Progenitor cell of endocrine pancreas (in vitro differentiated cells): Measurements from ENCODE around the gene HARBI1. TPM values are rescaled to one million over a fixed set of nuclear protein-coding genes. Genes with fewer than 3 reads are reported as not detected.

Experiments
- DNase-seq: peaks from one replicate; pipeline ENCODE4 v3.0.0; 2021; ENCODE audit warnings: low spot score; ENCODE audit not compliant: unreplicated experiment
- H3K27ac Mint-ChIP-seq: 2 replicates; pipeline ENCODE4 v1.8.0; 2021; ENCODE audit warnings: mild to moderate bottlenecking, moderate library complexity, mixed read lengths
- H3K27me3 Mint-ChIP-seq: 2 replicates; pipeline ENCODE4 v1.8.0; 2021; ENCODE audit warnings: mixed read lengths
- H3K36me3 Mint-ChIP-seq: 2 replicates; pipeline ENCODE4 v1.8.0; 2022; ENCODE audit warnings: mixed read lengths; ENCODE audit not compliant: insufficient read depth
- H3K4me1 Mint-ChIP-seq: 2 replicates; pipeline ENCODE4 v1.8.0; 2021; ENCODE audit warnings: low read depth, mixed read lengths
- H3K4me3 Mint-ChIP-seq: 2 replicates; pipeline ENCODE4 v1.8.0; 2021; ENCODE audit warnings: low read depth, mild to moderate bottlenecking, moderate library complexity, mixed read lengths
- H3K9me3 Mint-ChIP-seq: 2 replicates; pipeline ENCODE4 v1.8.0; 2021; ENCODE audit warnings: low read depth, mixed read lengths
- CTCF ChIP-seq: fragments of 200-600 bp; sonication (generic); IDR thresholded peaks from one replicate; pipeline ENCODE4 v1.5.0; 2021; ENCODE audit warnings: antibody characterized with exemption, mild to moderate bottlenecking; ENCODE audit not compliant: unreplicated experiment
- total RNA-seq: library from RNA; stranded (reverse); gene quantifications from 2 replicates; pipeline ENCODE4 v1.2.1, GENCODE V29; 2021

The HARBI1 gene
- total RNA-seq, 1 donor from 2014 or later, result 9.0 TPM

DNA sequence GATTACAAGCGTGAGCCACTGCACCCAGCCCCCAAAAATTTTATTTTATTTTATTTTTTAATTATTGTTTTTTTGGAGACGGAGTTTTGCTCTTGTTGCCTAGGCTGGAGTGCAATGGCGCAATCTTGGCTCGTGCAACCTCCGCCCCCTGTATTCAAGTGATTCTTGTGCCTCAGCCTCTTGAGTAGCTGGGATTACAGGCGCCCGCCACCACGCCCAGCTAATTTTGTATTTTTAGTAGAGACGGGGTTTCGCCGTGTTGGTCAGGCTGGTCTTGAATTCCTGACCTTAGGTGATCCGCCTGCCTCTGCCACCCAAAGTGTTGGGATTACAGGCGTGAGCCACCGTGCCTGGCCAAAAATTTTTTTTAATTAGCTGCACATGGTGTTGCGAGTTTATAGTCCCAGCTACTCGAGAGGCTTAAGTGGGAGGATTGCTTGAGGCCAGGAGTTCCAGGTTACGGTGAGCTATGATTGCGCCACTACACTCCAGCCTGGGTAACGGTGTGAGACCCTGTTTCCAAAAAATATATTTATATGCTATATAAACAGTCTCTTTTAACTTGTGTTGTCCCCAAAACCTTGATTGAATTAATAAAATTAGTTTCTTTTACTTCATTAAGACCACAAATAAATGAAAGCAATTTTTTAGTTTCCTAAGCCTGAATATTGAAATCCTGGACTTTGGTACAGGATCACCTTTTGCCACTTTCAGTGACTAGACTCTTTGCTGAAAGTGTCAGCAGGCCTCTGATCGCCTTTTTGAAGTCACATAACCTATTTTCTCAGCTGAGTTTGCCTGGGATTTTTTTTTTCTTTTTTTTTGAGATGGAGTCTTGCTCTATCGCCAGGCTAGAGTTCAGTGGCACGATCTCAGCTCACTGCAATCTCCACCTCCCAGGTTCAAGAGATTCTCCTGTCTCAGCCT, 16.5 kb upstream of the HARBI1 start:
- peaks cover 14% of the 10 kb centered on the region for H3K36me3 Mint-ChIP-seq
- no peak for DNase-seq

GRCh38 chr11:46632502-46632901, 15.5 kb upstream of the HARBI1 start:
- no peak for TF ChIP-seq CTCF
- H3K27ac Mint-ChIP-seq, result no peak overlapping the region
- DNase-seq, result no peak
- H3K36me3 Mint-ChIP-seq, result peaks cover 11% of the 10 kb centered on the region
- H3K4me3 Mint-ChIP-seq, result no peak overlapping the region
- H3K27me3 Mint-ChIP-seq, result no peaks in the 10 kb centered on the region
- no peaks in the 10 kb centered on the region for H3K9me3 Mint-ChIP-seq
- no peaks in the 10 kb centered on the region for H3K4me1 Mint-ChIP-seq

More for the DNA sequence above, 16.5 kb upstream of the HARBI1 start:
- Mint-ChIP-seq H3K4me1 (no peaks in the 10 kb centered on the region), H3K27me3 (no peaks in the 10 kb centered on the region), H3K4me3 (no peak overlapping the region), H3K9me3 (no peaks in the 10 kb centered on the region), H3K27ac (no peak overlapping the region)
- TF ChIP-seq CTCF, result no peak

DNA sequence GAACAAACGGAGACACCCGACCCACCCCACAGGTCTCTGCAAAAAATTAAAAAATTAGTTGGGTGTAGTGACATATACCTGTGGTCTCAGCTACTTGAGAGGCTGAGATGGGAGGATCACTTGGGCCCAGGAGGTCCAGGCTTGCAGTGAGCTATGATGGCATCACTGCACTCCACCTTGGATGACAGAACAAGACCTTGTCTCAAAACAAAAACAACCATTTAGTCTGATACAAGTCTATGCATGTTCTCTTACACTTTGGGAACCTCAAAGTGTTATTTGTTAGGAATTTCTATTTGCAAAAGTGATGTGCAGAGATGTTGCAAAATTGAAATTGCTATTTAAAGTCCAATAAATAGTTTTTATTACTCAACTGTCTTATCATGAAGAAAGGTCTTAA, 14.6 kb upstream of the HARBI1 start:
- DNase-seq, result no peak
- H3K4me1 Mint-ChIP-seq, result no peaks in the 10 kb centered on the region
- H3K36me3 Mint-ChIP-seq, result peaks cover 11% of the 10 kb centered on the region
- no peak overlapping the region for H3K27ac Mint-ChIP-seq
- H3K27me3 Mint-ChIP-seq, result no peaks in the 10 kb centered on the region
- TF ChIP-seq CTCF, result no peak
- no peaks in the 10 kb centered on the region for H3K9me3 Mint-ChIP-seq
- no peak overlapping the region for H3K4me3 Mint-ChIP-seq

- Mint-ChIP-seq H3K27me3 (no peaks in the 10 kb centered on the region), H3K4me3 (no peak overlapping the region), H3K27ac (no peak overlapping the region), H3K36me3 (peaks cover 15% of the 10 kb centered on the region), H3K9me3 (peaks cover 3% of the 10 kb centered on the region), H3K4me1 (peaks cover 8% of the 10 kb centered on the region)
- DNase-seq, result no peak
- no peak for TF ChIP-seq CTCF
Observed at GRCh38 chr11:46630237-46630636, 13.2 kb upstream of the HARBI1 start.

DNA sequence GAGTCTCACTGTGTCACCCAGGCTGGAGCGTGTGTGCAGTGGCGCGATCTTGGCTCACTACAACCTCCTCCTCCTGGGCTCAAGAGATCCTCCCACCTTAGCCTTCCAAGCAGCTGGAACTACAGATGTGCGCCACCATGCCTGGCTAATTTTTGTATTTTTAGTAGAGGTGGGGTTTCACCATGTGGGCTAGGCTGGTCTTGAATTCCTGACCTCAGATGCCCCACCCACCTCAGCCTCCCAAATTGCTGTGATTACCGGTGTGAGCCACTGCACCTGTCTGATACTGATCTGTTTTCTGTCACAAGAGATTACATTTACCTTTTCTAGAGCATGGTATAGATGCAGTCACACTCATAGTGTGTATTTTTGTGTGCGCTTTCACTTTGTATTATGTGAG, 11.9 kb upstream of the HARBI1 start:
- TF ChIP-seq CTCF, result no peak
- DNase-seq, result no peak
- Mint-ChIP-seq H3K36me3 (peaks cover 18% of the 10 kb centered on the region), H3K9me3 (peaks cover 3% of the 10 kb centered on the region), H3K4me3 (no peak overlapping the region), H3K4me1 (peaks cover 9% of the 10 kb centered on the region), H3K27ac (no peak overlapping the region), H3K27me3 (no peaks in the 10 kb centered on the region)
